GM13977 (cell line): ENCODE results near the gene TOR4A.

Source experiments
- DNase-seq: peaks from one replicate; pipeline ENCODE4 v3.0.0; 2012; ENCODE audit warnings: low spot score
- CTCF ChIP-seq: IDR thresholded peaks from 2 replicates; pipeline ENCODE4 v1.5.1; 2012; ENCODE audit warnings: mild to moderate bottlenecking, control low read depth; ENCODE audit not compliant: insufficient read depth; ENCODE audit errors: extremely low read depth, missing control alignments
- in situ Hi-C: fragments of 300-500 bp; cut with MboI; formaldehyde crosslinking; loops from one replicate; pipeline ENCODE4 v1.12.0; 2022; ENCODE audit warnings: low sequenced_read_pairs, low pct_unique_long_range_greater_than_20kb, mixed read lengths, inconsistent platforms; ENCODE audit not compliant: unreplicated experiment

TOR4A gene

GRCh38 chr9:137330689-137331088 is 53.2 kb downstream of the TOR4A start:
- in situ Hi-C loops = no loop called here
- TF ChIP-seq CTCF = no peak
- DNase-seq = no peak

- in situ Hi-C loops = no loop called here
Measured at GRCh38 chr9:137331929-137332328, 54.4 kb downstream of the TOR4A start.

More at GRCh38 chr9:137331929-137332328, 54.4 kb downstream of the TOR4A start:
- DNase-seq = no peak
- no peak for TF ChIP-seq CTCF
